OCI-LY1 (cell line): ENCODE measurements around the gene RAD23A.
"Not testable (repeated sequence)": the region's sequence is repeated elsewhere in the genome, so short reads cannot be mapped to it uniquely, and the experiment has no call there.

Source experiments
- EZH2 ChIP-seq: fragments of 200-600 bp; sonication (generic), shearing (Covaris generic); IDR thresholded peaks from 2 replicates; pipeline ENCODE4 v1.8.0; 2017; ENCODE audit warnings: borderline replicate concordance, mixed run types, mild to moderate bottlenecking, antibody characterized with exemption, low read length, moderate library complexity, mixed read lengths
- TF ChIP-seq, protein P1 (sequence below): fragments of 200-600 bp; sonication (generic), shearing (Covaris generic); IDR thresholded peaks from 2 replicates; pipeline ENCODE4 v1.5.1; 2017; ENCODE audit warnings: mild to moderate bottlenecking, antibody characterized with exemption, low read length, moderate library complexity, mixed read lengths

DNA sequence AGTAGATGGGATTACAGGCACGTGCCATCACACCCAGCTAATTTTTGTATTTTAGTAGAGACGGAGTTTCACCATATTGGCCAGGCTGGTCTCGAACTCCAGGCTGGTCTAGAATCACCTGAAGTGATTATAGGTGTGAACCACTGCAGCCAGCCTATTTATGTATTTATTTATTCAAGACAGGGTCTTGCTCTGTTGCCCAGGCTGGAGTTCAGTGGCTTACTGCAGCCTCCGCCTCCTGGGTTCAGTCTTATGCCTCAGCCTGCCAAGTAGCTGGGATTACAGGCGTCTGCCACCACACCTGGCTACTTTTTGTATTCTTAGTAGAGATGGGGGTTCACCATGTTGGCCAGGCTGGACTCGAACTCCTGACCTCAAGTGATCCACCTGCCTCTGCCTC, 6.4 kb downstream of the RAD23A start:
- TF ChIP-seq, protein P1, sequence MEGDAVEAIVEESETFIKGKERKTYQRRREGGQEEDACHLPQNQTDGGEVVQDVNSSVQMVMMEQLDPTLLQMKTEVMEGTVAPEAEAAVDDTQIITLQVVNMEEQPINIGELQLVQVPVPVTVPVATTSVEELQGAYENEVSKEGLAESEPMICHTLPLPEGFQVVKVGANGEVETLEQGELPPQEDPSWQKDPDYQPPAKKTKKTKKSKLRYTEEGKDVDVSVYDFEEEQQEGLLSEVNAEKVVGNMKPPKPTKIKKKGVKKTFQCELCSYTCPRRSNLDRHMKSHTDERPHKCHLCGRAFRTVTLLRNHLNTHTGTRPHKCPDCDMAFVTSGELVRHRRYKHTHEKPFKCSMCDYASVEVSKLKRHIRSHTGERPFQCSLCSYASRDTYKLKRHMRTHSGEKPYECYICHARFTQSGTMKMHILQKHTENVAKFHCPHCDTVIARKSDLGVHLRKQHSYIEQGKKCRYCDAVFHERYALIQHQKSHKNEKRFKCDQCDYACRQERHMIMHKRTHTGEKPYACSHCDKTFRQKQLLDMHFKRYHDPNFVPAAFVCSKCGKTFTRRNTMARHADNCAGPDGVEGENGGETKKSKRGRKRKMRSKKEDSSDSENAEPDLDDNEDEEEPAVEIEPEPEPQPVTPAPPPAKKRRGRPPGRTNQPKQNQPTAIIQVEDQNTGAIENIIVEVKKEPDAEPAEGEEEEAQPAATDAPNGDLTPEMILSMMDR = not testable (repeated sequence)
- TF ChIP-seq EZH2 = not testable (repeated sequence)
